SJSA1 (cell line): ENCODE data around the gene TMEM154. TPM values are rescaled to one million over a fixed set of nuclear protein-coding genes. Genes with fewer than 3 reads are reported as not detected.

Experiments
- DNase-seq, 2 experiments: peaks; one replicate each; pipeline ENCODE4 v3.0.0-alpha.2; 2015 to 2020; ENCODE audit warnings: low spot score in 2 of 2, low read depth in 1 of 2
- H3K27ac ChIP-seq: fragments of 250-450 bp; sonication (Bioruptor Pico); 2 replicates; pipeline ENCODE4 v1.5.1; 2020; ENCODE audit warnings: mild to moderate bottlenecking, moderate library complexity
- H3K27me3 ChIP-seq: fragments of 250-450 bp; sonication (Bioruptor Pico); replicated peaks from 2 replicates; pipeline ENCODE4 v1.5.1; 2020; ENCODE audit warnings: mild to moderate bottlenecking, moderate library complexity
- H3K36me3 ChIP-seq: fragments of 250-450 bp; sonication (Bioruptor Pico); 2 replicates; pipeline ENCODE4 v1.5.1; 2020; ENCODE audit warnings: mild to moderate bottlenecking
- H3K4me1 ChIP-seq: fragments of 250-450 bp; sonication (Bioruptor Pico); replicated peaks from 2 replicates; pipeline ENCODE4 v1.6.1; 2021; ENCODE audit warnings: mild to moderate bottlenecking
- H3K4me3 ChIP-seq: fragments of 250-450 bp; sonication (Bioruptor Pico); 2 replicates; pipeline ENCODE4 v1.5.1; 2020; ENCODE audit warnings: mild to moderate bottlenecking
- H3K9me3 ChIP-seq: fragments of 250-450 bp; sonication (Bioruptor Pico); replicated peaks from 2 replicates; pipeline ENCODE4 v1.5.1; 2020; ENCODE audit warnings: mild to moderate bottlenecking
- total RNA-seq: library from RNA; depleted of rRNA; stranded (reverse); fragments of >200 nt; shearing (Covaris generic); gene quantifications from 2 replicates; pipeline ENCODE4 v1.2.3, GENCODE V29; 2014; rRNA removed

TMEM154 gene
- total RNA-seq, 1 experiment from 2014 or later: 0.37 TPM

DNA sequence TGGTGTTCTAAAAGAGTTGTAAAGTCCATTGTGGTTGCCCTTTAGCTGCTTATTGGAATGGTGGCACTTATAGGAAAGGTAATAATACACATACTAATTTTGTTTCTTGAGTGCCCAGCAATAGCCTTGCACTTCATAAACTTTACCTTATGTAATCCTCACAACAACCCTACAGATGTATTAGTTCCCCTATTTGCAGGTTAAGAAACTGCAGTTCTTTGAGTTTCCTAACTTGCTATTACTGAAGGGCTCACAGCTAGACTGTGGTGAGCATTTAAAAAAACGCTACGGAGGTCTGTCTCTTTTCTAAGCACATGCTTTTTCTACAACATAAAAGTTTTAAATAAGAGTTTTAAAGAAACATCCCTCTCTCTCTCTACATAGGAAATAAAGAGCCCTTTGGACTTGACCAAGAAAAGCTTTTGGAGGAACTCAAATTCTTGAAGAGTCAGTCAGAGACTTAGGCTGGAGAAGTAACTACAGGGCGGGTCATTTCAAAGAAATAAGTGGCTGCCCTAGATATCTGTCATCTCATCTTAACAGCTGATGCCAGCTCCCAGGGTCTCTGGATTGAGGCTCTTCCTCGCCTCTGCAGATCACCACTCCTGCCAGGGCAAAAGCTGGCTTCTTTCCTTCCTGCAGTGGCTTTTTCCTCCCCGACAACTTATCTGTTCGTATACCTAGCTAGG, 101.9 kb downstream of the TMEM154 start:
- no peak for DNase-seq
- no peak overlapping the region for H3K27ac ChIP-seq

DNA sequence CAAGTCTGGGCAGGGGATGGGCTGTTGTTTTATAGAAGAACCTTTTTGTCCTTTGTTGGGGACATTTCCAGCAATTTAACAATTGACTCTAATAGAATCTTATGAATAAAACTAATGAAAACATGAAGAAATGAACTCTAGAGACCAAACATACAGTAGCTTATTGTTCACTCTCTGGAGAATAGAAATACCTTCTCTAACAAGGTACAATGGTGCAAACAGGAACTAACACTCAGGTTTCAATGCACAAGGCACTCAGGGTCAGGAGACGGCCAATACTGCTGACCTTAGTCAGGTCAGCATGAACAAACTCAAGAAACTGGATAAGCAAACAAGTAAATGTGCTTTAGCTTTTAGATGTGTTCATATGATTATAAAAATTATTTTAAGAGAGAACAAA, 104.3 kb downstream of the TMEM154 start:
- Histone ChIP-seq H3K27ac (no peak overlapping the region), H3K4me3 (no peak overlapping the region), H3K4me1 (no peaks in the 10 kb centered on the region), H3K27me3 (peaks cover 12% of the 10 kb centered on the region), H3K9me3 (no peaks in the 10 kb centered on the region), H3K36me3 (no peaks in the 10 kb centered on the region)
- DNase-seq: no peak

More for the DNA sequence above, 101.9 kb downstream of the TMEM154 start:
- Histone ChIP-seq H3K36me3 (no peaks in the 10 kb centered on the region), H3K4me1 (no peaks in the 10 kb centered on the region), H3K9me3 (no peaks in the 10 kb centered on the region), H3K27me3 (peaks cover 12% of the 10 kb centered on the region), H3K4me3 (no peak overlapping the region)

DNA sequence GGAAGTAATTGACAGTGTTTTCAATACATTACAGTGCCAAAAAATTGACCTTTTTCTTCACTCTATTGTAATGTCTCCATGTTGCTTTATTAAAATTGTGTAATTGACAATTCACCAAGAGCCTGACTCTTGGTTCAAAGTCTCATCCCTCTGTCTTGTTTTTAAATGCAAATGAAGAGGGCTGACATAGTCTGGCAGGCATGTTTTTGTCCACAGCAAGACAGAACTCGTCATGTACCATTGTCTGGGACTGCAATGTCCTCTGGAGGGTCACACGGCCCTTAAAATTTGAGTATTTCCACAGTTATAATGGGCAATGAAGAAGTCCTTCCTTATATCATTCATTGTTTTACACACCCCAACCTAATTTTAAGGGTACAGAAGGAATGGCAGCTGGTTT, 105.9 kb downstream of the TMEM154 start:
- DNase-seq: no peak

DNA sequence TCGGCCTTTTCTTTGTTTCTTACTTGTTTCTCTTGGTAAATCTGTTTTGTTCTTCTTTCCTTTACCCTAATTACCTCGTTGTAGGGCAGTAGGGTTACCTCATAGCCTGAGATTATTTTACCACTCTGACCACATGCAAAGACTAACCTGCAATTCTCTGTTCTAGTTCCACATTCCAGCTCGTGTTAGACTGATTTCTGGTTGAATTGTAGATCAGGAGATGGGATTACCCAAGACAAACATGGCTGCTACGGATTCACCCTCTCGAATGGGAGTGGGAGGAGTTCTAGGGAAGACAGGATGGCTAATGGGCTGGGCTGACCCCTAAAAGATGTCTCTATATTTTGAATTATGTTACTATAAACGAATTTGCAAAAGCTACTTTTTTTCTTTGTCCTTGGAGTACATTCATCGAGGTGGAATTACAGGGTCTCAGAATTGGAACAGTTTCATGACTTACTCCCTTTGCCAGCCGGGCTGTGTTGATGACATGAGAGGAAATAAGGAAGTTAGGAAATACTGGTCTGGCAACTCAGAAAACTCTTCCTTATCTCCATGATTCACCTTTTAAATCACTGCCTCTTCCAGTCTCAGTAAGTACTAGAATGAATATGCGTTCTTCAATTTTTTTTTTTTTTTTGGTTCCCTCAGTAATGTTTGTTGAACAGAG, 107.2 kb downstream of the TMEM154 start:
- no peak for DNase-seq
- Histone ChIP-seq H3K4me3 (no peak overlapping the region), H3K4me1 (no peaks in the 10 kb centered on the region)

More for the DNA sequence above, 105.9 kb downstream of the TMEM154 start:
- Histone ChIP-seq H3K9me3 (no peaks in the 10 kb centered on the region), H3K36me3 (no peaks in the 10 kb centered on the region), H3K4me1 (no peaks in the 10 kb centered on the region), H3K27ac (no peak overlapping the region), H3K4me3 (no peak overlapping the region), H3K27me3 (peaks cover 12% of the 10 kb centered on the region)

DNA sequence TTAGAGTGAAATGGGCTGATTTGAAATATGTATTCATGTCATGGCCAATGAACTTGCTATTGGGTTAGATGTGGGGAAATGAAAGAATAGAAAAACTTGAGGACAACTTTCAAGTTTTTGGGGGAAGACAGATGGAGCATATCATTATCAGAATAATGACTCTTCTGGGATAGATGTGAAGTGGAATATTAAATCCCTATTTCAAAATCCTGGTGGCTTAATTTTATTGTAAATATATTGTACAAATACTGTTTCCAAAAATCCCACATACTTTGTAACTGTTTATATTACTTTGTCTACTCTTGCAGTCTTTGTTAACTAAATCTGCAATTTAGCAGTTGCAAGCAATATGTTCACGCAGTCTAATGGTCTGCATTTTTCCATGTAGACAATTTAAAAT, 108.0 kb downstream of the TMEM154 start:
- DNase-seq: no peak
- Histone ChIP-seq H3K4me3 (no peak overlapping the region), H3K9me3 (no peaks in the 10 kb centered on the region), H3K27ac (no peak overlapping the region), H3K4me1 (no peaks in the 10 kb centered on the region), H3K27me3 (peaks cover 9% of the 10 kb centered on the region), H3K36me3 (no peaks in the 10 kb centered on the region)

More for the DNA sequence above, 107.2 kb downstream of the TMEM154 start:
- Histone ChIP-seq H3K27ac (no peak overlapping the region), H3K36me3 (no peaks in the 10 kb centered on the region), H3K27me3 (peaks cover 9% of the 10 kb centered on the region), H3K9me3 (no peaks in the 10 kb centered on the region)

DNA sequence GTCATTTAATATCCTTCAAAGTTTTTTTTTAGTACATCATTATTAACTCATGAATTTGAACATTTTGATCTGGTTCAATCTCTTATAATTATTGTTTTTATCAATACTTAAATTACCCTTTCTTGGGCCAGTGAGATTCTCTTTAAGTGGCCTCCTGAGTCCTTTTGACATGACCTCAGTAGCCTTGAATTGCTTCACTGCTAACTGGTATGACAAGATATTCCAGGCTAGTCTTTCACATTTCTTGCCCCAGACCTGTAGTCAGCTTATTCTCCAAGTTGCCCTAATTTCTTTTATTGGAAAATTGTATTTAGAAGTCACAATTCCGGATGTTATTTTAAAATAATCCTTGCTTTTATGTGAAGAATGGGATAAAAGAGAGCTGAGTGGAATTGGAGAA, 108.5 kb downstream of the TMEM154 start:
- DNase-seq: no peak
- no peaks in the 10 kb centered on the region for H3K36me3 ChIP-seq
- no peak overlapping the region for H3K27ac ChIP-seq
- no peaks in the 10 kb centered on the region for H3K9me3 ChIP-seq
- no peak overlapping the region for H3K4me3 ChIP-seq
- H3K27me3 ChIP-seq: peaks cover 9% of the 10 kb centered on the region
- no peaks in the 10 kb centered on the region for H3K4me1 ChIP-seq

Other genes starting within 250 kb of the TMEM154 start
- 28.9 and 29.5 TPM in 2 replicates for gene FBXW7, start 143.9 kb downstream of the TMEM154 start, total RNA-seq
- 0.18 TPM in 1 of 2 replicates, not detected in the other for gene TIGD4, start 99.7 kb upstream of the TMEM154 start, total RNA-seq
- gene ARFIP1, start 100.0 kb upstream of the TMEM154 start, total RNA-seq: 38.1 and 46.4 TPM in 2 replicates